Measurements from ENCODE around the gene PDZD2. TPM values are rescaled to one million over a fixed set of nuclear protein-coding genes. Genes with fewer than 3 reads are reported as not detected.

The PDZD2 gene
- total and polyA plus RNA-seq, 9 donors: 4.6 to 12.6 (median 7.9) TPM

GRCh38 chr5:32082701-32083100 lies 443.8 kb downstream of the PDZD2 start:
- Histone ChIP-seq H3K27ac (ENCODE audit: low read length) (no peak overlapping the region), H3K4me3 (ENCODE audit: low read length) (no peak overlapping the region), H3K27me3 (ENCODE audit: control insufficient read depth, insufficient read depth, low read length) (no peaks in the 10 kb centered on the region), H3K36me3 (ENCODE audit: control insufficient read depth, insufficient read depth, low read length) (peaks cover 2% of the 10 kb centered on the region), H3K4me1 (ENCODE audit: control insufficient read depth, insufficient read depth, low read length) (no peaks in the 10 kb centered on the region), H3K9me3 (replicated peaks; ENCODE audit: control insufficient read depth, low read depth, low read length) (no peaks in the 10 kb centered on the region)
- no peak for DNase-seq
- WGBS (ENCODE audit: insufficient coverage): 53% methylated on average over 2 of the region's 4 CpGs

- DNase-seq: peak; percentile 53
- H3K9me3 ChIP-seq (replicated peaks; ENCODE audit: control insufficient read depth, low read depth, low read length): no peaks in the 10 kb centered on the region
- H3K4me3 ChIP-seq (ENCODE audit: low read length): no peak overlapping the region
- no peaks in the 10 kb centered on the region for H3K27me3 ChIP-seq (ENCODE audit: control insufficient read depth, insufficient read depth, low read length)
- WGBS (ENCODE audit: insufficient coverage): 13% methylated on average over 2 of the region's 10 CpGs
- peaks cover 2% of the 10 kb centered on the region for H3K4me1 ChIP-seq (ENCODE audit: control insufficient read depth, insufficient read depth, low read length)
- H3K36me3 ChIP-seq (ENCODE audit: control insufficient read depth, insufficient read depth, low read length): peaks cover 6% of the 10 kb centered on the region
- H3K27ac ChIP-seq (ENCODE audit: low read length): no peak overlapping the region
Observed at GRCh38 chr5:32083981-32084430, 445.1 kb downstream of the PDZD2 start.

GRCh38 chr5:32087086-32088082 lies 448.5 kb downstream of the PDZD2 start:
- Histone ChIP-seq H3K27me3 (ENCODE audit: control insufficient read depth, insufficient read depth, low read length) (no peaks in the 10 kb centered on the region), H3K4me3 (ENCODE audit: low read length) (no peak overlapping the region), H3K27ac (ENCODE audit: low read length) (no peak overlapping the region), H3K36me3 (ENCODE audit: control insufficient read depth, insufficient read depth, low read length) (peaks cover 10% of the 10 kb centered on the region), H3K9me3 (replicated peaks; ENCODE audit: control insufficient read depth, low read depth, low read length) (no peaks in the 10 kb centered on the region), H3K4me1 (ENCODE audit: control insufficient read depth, insufficient read depth, low read length) (peaks cover 2% of the 10 kb centered on the region)
- DNase-seq: no peak
- WGBS (ENCODE audit: insufficient coverage): 80% methylated on average over 18 of the region's 24 CpGs

GRCh38 chr5:32088214-32088613 lies 449.3 kb downstream of the PDZD2 start:
- no peaks in the 10 kb centered on the region for H3K9me3 ChIP-seq (replicated peaks; ENCODE audit: control insufficient read depth, low read depth, low read length)
- H3K27ac ChIP-seq (ENCODE audit: low read length): no peak overlapping the region
- WGBS (ENCODE audit: insufficient coverage): 75% methylated on average over 12 of the region's 12 CpGs
- H3K4me1 ChIP-seq (ENCODE audit: control insufficient read depth, insufficient read depth, low read length): peaks cover 6% of the 10 kb centered on the region
- H3K4me3 ChIP-seq (ENCODE audit: low read length): no peak overlapping the region
- no peak for DNase-seq
- no peaks in the 10 kb centered on the region for H3K27me3 ChIP-seq (ENCODE audit: control insufficient read depth, insufficient read depth, low read length)
- peaks cover 10% of the 10 kb centered on the region for H3K36me3 ChIP-seq (ENCODE audit: control insufficient read depth, insufficient read depth, low read length)

- DNase-seq: no peak
- H3K4me3 ChIP-seq (ENCODE audit: low read length): no peak overlapping the region
- H3K4me1 ChIP-seq (ENCODE audit: control insufficient read depth, insufficient read depth, low read length): peaks cover 6% of the 10 kb centered on the region
- peaks cover 10% of the 10 kb centered on the region for H3K36me3 ChIP-seq (ENCODE audit: control insufficient read depth, insufficient read depth, low read length)
- H3K9me3 ChIP-seq (replicated peaks; ENCODE audit: control insufficient read depth, low read depth, low read length): no peaks in the 10 kb centered on the region
- no peak overlapping the region for H3K27ac ChIP-seq (ENCODE audit: low read length)
- WGBS (ENCODE audit: insufficient coverage): 85% methylated on average over 29 of the region's 30 CpGs
- no peaks in the 10 kb centered on the region for H3K27me3 ChIP-seq (ENCODE audit: control insufficient read depth, insufficient read depth, low read length)
Observed at GRCh38 chr5:32089146-32090000, 450.4 kb downstream of the PDZD2 start.

GRCh38 chr5:32090026-32090754 lies 451.3 kb downstream of the PDZD2 start:
- DNase-seq: no peak
- H3K27me3 ChIP-seq (ENCODE audit: control insufficient read depth, insufficient read depth, low read length): no peaks in the 10 kb centered on the region
- H3K4me3 ChIP-seq (ENCODE audit: low read length): no peak overlapping the region
- peaks cover 13% of the 10 kb centered on the region for H3K36me3 ChIP-seq (ENCODE audit: control insufficient read depth, insufficient read depth, low read length)
- peaks cover 8% of the 10 kb centered on the region for H3K4me1 ChIP-seq (ENCODE audit: control insufficient read depth, insufficient read depth, low read length)
- H3K27ac ChIP-seq (ENCODE audit: low read length): no peak overlapping the region
- WGBS (ENCODE audit: insufficient coverage): 89% methylated on average over 19 of the region's 24 CpGs
- no peaks in the 10 kb centered on the region for H3K9me3 ChIP-seq (replicated peaks; ENCODE audit: control insufficient read depth, low read depth, low read length)

GRCh38 chr5:32090755-32091128 lies 451.8 kb downstream of the PDZD2 start:
- Histone ChIP-seq H3K4me3 (ENCODE audit: low read length) (no peak overlapping the region), H3K9me3 (replicated peaks; ENCODE audit: control insufficient read depth, low read depth, low read length) (no peaks in the 10 kb centered on the region), H3K27ac (ENCODE audit: low read length) (no peak overlapping the region), H3K27me3 (ENCODE audit: control insufficient read depth, insufficient read depth, low read length) (no peaks in the 10 kb centered on the region), H3K4me1 (ENCODE audit: control insufficient read depth, insufficient read depth, low read length) (peaks cover 11% of the 10 kb centered on the region), H3K36me3 (ENCODE audit: control insufficient read depth, insufficient read depth, low read length) (peaks cover 14% of the 10 kb centered on the region)
- DNase-seq: no peak
- 85% methylated on average over 16 of the region's 17 CpGs for WGBS (ENCODE audit: insufficient coverage)

- Histone ChIP-seq H3K4me1 (ENCODE audit: control insufficient read depth, insufficient read depth, low read length) (peaks cover 9% of the 10 kb centered on the region), H3K4me3 (ENCODE audit: low read length) (no peak overlapping the region), H3K27me3 (ENCODE audit: control insufficient read depth, insufficient read depth, low read length) (no peaks in the 10 kb centered on the region), H3K27ac (ENCODE audit: low read length) (no peak overlapping the region), H3K9me3 (replicated peaks; ENCODE audit: control insufficient read depth, low read depth, low read length) (no peaks in the 10 kb centered on the region), H3K36me3 (ENCODE audit: control insufficient read depth, insufficient read depth, low read length) (peaks cover 15% of the 10 kb centered on the region)
- peak; percentile 83 for DNase-seq
- 82% methylated on average over 10 of the region's 20 CpGs for WGBS (ENCODE audit: insufficient coverage)
Observed at GRCh38 chr5:32092938-32093812, 454.2 kb downstream of the PDZD2 start.

- no peaks in the 10 kb centered on the region for H3K27me3 ChIP-seq (ENCODE audit: control insufficient read depth, insufficient read depth, low read length)
- peaks cover 19% of the 10 kb centered on the region for H3K4me1 ChIP-seq (ENCODE audit: control insufficient read depth, insufficient read depth, low read length)
- DNase-seq: no peak
- H3K27ac ChIP-seq (ENCODE audit: low read length): no peak overlapping the region
- H3K9me3 ChIP-seq (replicated peaks; ENCODE audit: control insufficient read depth, low read depth, low read length): no peaks in the 10 kb centered on the region
- 92% methylated on average over 2 of the region's 5 CpGs for WGBS (ENCODE audit: insufficient coverage)
- H3K4me3 ChIP-seq (ENCODE audit: low read length): no peak overlapping the region
- peaks cover 27% of the 10 kb centered on the region for H3K36me3 ChIP-seq (ENCODE audit: control insufficient read depth, insufficient read depth, low read length)
Observed at GRCh38 chr5:32094691-32095090, 455.8 kb downstream of the PDZD2 start.
